Fibroblast of the conjunctiva (primary cell): ENCODE measurements around the gene ZC3H18.

Experiments
- DNase-seq: peaks from one replicate; pipeline ENCODE4 v3.0.0-alpha.2; 2010; ENCODE audit warnings: low read depth

Gene ZC3H18

GRCh38 chr16:88581033-88581432 lies 10.8 kb downstream of the ZC3H18 start:
- no peak for DNase-seq

- DNase-seq: no peak
These were observed 12.8 kb downstream of the ZC3H18 start for GRCh38 chr16:88582912-88583575.

DNA sequence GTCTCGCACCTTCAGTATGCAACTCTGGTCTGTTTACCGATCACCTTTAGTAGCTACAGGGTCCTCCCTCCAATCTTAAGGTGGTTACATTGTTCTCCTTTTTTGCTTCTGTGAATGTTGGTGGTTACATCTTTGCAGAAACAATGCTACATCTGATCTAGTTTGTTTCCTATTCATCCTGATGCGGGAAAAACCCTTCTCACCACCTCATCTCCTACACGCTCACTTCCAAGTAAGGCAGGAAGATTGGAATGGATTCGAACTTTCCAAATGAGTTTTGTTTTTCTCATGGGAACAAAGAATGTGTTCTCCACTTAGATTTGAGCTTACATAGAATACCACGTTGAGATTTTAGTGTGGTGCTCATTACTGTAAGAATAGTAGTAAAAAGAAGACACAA lies 14.5 kb downstream of the ZC3H18 start:
- no peak for DNase-seq

GRCh38 chr16:88585269-88585668 lies 15.1 kb downstream of the ZC3H18 start:
- DNase-seq: no peak

DNA sequence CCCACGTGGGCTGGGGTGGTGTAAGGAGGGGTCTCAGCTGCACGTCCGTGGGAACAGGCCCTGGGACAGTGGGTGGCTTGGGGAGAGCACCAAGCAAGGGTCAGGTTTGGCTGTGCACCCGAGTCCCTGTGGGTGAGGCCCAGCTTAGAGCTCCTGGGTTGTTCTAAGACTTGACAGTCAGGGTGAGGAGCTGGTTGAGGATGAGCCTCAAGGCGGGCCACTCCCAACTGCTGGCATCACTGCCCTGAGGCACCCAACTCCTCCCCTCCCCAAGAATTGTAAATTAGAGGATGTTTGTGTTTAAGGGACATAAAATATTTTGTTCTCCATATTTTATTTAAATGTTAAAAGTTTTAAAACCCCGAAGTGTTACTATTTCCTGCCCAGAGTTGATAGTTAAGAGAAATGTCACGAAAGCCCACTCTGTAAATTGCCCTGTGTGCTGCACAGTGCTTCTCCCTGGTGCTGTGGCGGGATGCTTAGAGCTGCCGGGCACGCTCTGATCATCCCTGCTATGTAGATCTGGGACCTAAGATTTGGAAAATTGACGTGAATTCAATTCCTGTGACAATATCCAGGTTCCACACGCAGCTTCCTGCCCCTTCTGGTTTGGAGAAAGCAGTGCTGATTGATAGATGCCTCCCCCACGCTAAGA lies 15.9 kb downstream of the ZC3H18 start:
- DNase-seq: no peak

DNA sequence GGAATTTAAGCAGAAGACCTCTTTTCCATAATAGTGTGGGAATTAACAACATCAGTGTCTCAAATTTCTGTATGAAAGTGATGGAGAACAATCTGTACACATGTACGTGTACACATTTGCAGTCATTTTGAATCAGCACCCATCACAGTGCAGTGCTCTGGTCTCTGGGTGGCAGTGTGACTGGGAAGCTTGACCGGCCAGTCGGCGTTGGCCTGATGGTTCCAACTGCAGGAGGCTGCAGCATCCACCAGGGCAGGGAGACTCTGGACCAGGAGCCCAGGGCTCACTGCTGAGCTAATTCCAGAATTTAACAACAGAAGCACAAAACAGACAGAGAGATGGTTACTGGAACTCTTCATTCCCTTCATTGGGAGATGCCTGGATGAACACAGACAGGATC lies 17.9 kb downstream of the ZC3H18 start:
- no peak for DNase-seq

DNA sequence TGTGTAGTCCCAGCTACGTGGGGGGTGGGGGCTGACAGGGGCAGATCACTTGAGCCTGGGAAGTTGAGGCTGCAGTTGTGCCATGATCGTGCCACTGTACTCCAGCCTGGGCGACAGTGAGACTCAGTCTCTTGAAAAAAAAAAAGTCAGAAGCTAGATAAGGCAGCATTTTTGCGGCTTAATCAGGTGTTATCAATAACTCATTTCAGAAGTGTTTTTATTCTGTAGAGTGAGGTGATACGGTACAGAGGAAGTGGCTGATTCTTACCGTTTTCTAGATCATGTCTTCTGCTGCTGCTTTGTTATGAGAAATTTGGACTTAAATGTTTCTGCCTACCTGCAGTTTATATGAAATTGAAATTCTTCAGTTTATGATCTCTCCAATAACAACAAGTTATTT lies 18.6 kb downstream of the ZC3H18 start:
- no peak for DNase-seq

DNA sequence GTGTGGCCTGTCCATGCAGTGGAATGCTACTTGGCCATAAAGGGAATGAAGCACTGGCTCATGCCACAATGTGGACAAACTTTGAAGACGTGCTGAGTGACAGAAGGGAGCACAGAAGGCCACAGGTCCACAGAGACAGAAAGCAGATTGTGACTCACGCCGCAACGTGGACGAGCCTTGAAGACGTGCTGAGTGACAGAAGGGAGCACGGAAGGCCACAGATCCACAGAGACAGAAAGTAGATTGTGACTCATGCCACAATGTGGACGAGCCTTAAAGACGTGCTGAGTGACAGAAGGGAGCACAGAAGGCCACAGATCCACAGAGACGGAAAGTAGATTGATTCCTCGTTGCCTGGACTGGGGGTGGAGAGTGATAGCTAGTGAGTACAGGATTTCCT lies 19.2 kb downstream of the ZC3H18 start:
- DNase-seq: no peak

- no peak for DNase-seq
These were observed 21.4 kb downstream of the ZC3H18 start for GRCh38 chr16:88591577-88592021.

- no peak for DNase-seq
These were observed 22.9 kb downstream of the ZC3H18 start for GRCh38 chr16:88593061-88593460.

DNA sequence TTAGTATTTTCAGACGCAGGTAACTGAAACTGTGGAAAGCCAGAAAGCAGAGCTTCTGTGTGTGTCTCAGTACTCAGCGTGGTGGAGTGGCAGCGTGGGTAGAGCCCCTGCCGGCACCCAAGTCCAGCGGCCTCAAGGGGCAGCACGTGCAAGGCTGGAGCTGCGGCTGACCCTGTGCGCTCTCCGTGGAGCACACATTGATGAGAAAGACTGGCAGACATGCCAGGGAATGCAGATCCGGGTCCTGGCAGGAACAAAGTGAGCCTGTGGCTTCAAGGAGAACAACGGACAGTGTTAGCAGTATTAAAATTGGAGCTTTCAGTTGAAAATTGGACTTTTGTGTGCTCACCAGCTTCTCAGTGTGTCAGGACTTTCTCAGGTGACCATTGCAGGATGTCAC lies 23.3 kb downstream of the ZC3H18 start:
- no peak for DNase-seq

DNA sequence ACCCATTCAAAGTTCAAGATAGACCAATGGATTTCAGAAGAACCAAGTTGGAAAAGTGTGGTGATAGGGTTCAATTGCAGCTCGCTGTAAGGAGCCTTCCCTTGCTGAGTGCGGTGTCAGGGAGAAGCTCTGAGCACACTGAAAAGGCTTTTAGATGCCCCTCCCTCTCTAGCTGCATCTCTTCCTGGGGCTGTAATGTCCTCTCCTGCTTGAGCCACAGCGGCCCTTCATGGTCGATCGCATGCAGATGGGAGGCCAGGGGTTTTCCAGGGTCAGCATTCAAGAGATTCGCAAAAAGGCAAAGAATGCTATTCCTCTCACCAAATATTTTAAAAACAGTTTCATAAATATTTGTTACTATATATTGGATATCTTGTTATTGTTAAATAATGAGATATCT lies 23.7 kb downstream of the ZC3H18 start:
- no peak for DNase-seq

- DNase-seq: no peak
These were observed 24.9 kb downstream of the ZC3H18 start for GRCh38 chr16:88595101-88595500.

- no peak for DNase-seq
These were observed 25.7 kb downstream of the ZC3H18 start for GRCh38 chr16:88595921-88596320.

DNA sequence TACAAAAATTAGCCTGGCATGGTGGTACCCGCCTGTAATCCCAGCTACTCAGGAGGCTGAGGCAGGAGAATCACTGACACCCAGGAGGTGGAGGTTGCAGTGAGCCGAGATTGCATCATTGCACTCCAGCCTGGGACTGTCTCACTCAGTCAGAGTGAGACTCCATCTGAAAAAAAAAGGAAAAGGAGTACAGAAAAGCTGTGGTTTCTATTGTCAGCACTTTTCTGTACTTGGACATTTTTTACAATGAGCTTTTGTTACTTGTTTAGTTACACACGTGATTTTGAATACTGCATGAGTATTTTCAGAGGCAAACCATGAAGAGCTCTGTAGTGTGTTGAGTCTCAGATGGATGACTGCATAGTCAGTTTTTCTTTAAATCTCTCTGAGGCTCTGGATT lies 26.3 kb downstream of the ZC3H18 start:
- no peak for DNase-seq

DNA sequence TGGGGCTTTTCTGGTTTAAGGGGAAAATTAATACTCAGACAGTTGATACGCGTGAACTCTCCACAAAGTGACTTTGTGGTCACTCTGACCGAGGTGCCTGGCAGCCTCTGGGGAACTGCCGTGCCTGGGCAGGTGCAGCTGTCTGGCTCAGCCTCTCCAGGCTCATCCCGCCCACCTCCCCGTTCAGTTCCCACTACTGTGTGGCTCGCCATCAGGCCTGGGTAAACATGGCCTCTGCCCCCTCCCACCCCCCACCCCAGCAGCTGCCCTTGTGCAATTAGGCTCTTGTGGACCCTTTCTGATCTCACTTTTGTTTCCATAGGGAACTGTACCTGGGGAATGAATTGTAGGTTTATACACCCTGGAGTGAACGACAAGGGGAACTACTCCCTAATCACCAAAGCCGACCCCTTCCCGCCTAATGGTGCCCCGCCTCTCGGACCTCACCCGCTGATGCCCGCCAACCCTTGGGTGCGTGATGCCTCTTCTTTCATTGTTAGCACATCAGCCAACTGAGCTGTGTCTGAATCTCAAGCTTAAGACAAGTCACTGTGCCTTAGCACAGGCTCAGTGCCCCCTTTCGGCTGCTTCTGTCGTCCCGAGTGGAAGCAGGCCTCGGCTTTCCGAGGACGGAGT lies 27.8 kb downstream of the ZC3H18 start:
- no peak for DNase-seq

DNA sequence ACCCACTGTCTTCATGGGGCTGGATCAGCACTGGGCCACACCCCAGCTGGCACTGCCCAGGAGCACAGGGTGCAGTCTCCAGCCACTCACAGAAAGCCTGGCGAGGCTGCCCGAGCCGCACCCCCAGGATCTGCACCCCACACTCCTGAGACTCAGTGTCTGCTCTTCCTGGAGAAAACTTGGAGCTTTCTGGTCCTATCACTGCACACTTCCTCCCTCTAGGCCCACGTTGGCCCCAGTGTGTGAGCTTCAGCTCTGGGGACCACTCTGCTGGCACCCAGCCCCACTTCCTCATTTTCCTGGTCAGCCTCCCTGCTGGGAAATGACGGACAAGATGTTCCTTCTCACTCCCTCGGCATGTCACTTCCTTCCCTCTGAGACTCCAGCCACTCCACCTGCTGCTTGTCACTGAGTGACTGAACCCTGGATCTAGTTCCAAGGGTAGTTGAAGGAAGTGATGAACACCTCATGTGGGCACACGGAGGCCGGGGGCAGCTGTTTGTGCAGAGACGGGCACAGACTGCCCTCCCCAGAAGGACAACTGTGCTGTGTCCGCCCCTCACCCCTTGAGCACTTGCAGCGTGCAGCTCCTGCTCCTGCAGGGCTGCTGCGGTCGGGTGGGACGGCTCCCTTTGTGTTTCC lies 29.0 kb downstream of the ZC3H18 start:
- no peak for DNase-seq

GRCh38 chr16:88599825-88600538 lies 29.8 kb downstream of the ZC3H18 start:
- no peak for DNase-seq

DNA sequence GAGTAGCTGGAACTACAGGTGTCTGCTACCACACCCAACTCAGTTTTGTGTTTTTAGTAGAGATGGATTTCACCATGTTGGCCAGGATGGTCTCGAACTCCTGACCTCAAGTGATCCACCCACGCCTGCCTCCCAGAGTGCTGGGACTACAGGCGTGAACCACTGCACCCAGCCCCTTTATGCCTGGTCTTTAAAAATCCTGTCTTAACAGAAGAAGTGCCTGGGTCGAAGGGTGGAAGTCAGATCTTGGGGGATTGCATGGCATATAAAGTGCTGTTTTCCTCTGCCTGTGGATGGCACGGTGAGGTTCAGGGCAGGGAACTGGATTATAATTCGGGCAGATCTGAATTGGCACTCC lies 30.3 kb downstream of the ZC3H18 start:
- no peak for DNase-seq

GRCh38 chr16:88601313-88602036 lies 31.3 kb downstream of the ZC3H18 start:
- DNase-seq: no peak

DNA sequence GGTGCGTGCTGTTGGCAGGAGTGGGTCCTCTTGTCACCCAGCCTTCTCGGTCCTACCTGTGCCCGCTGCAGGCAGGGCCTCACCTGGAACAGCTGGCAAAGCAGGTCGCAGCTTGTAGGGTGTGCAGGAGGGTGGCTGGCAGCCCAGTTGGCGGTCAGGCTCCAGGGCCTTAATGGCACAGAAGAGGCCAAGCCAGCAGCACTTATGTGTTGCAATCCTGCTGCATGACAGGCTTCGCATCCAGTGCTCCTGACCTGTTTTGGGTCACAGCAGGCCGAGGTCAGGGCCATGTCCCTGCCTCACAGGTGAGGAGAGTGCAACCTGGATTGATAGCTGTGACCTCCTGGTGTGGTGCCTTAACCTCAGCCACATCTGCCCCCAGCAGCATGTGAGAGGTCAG lies 31.9 kb downstream of the ZC3H18 start:
- DNase-seq: no peak
